ENCODE data around the gene NEDD9.

NEDD9 gene

DNA sequence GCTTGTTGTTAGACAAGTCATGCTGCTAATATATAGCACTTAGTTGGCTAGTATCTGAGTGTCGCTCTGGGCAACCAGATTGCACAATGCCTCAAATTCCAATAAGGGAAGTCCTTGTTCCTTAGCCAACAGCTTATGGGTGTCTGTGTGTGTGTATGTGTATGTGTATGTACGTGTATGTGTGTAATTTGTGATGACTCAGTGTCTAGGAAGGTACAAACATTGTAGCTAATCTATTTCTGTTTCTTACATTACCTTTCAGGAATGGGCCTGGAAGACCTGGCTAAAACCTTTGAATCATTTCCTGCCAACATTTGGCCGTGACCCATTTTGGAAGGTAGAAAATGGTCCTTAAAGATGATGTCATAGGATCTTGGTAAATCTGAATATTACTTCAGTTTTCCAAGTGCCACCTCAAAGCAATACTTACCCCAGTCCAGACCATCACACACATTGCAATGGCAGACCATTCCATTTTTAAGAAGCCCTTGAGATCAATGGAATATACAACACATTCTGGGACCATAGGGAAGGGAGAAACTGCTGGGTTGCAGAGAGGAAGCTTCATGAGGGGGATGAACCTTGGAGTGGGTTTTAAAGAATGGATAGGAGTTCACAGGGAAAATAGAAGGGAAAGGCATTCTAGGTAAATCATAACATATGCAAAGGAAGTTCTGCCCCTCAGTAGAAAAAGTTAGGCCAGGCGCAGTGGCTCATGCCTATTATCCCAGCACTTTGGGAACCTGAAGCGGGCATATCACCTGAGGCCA is 25.1 kb downstream of the NEDD9 start:
- Histone ChIP-seq H3K27me3 (ENCODE audit: control insufficient read depth, insufficient read depth, low read length) (no peaks in the 10 kb centered on the region), H3K4me1 (ENCODE audit: control insufficient read depth, insufficient read depth, low read length) (peaks cover 52% of the 10 kb centered on the region), H3K9me3 (ENCODE audit: control insufficient read depth, insufficient read depth, low read length) (no peaks in the 10 kb centered on the region), H3K4me3 (ENCODE audit: low read depth, low read length) (no peak overlapping the region), H3K9ac (ENCODE audit: low read depth, low read length) (no peak overlapping the region), H3K36me3 (ENCODE audit: control insufficient read depth, insufficient read depth, low read length) (0 out of 2 replicates have a peak, but pooled peaks cover 3% of the 10 kb centered on the region), H3K27ac (ENCODE audit: low read depth, low read length) (no peak overlapping the region)

GRCh38 chr6:11206576-11206975 is 25.9 kb downstream of the NEDD9 start:
- no peaks in the 10 kb centered on the region for H3K27me3 ChIP-seq (ENCODE audit: control insufficient read depth, insufficient read depth, low read length)
- H3K9ac ChIP-seq (ENCODE audit: low read depth, low read length) = no peak overlapping the region
- no peak overlapping the region for H3K4me3 ChIP-seq (ENCODE audit: low read depth, low read length)
- H3K36me3 ChIP-seq (ENCODE audit: control insufficient read depth, insufficient read depth, low read length) = 0 out of 2 replicates have a peak, but pooled peaks cover 3% of the 10 kb centered on the region
- peaks cover 52% of the 10 kb centered on the region for H3K4me1 ChIP-seq (ENCODE audit: control insufficient read depth, insufficient read depth, low read length)
- H3K9me3 ChIP-seq (ENCODE audit: control insufficient read depth, insufficient read depth, low read length) = no peaks in the 10 kb centered on the region
- H3K27ac ChIP-seq (ENCODE audit: low read depth, low read length) = no peak overlapping the region

GRCh38 chr6:11204794-11205366 is 27.6 kb downstream of the NEDD9 start:
- no peaks in the 10 kb centered on the region for H3K9me3 ChIP-seq (ENCODE audit: control insufficient read depth, insufficient read depth, low read length)
- H3K4me1 ChIP-seq (ENCODE audit: control insufficient read depth, insufficient read depth, low read length) = peaks cover 35% of the 10 kb centered on the region
- 0 out of 2 replicates have a peak, but pooled peaks cover 3% of the 10 kb centered on the region for H3K36me3 ChIP-seq (ENCODE audit: control insufficient read depth, insufficient read depth, low read length)
- no peak overlapping the region for H3K9ac ChIP-seq (ENCODE audit: low read depth, low read length)
- H3K27me3 ChIP-seq (ENCODE audit: control insufficient read depth, insufficient read depth, low read length) = no peaks in the 10 kb centered on the region
- no peak overlapping the region for H3K27ac ChIP-seq (ENCODE audit: low read depth, low read length)
- no peak overlapping the region for H3K4me3 ChIP-seq (ENCODE audit: low read depth, low read length)

- Histone ChIP-seq H3K27me3 (ENCODE audit: control insufficient read depth, insufficient read depth, low read length) (no peaks in the 10 kb centered on the region), H3K9me3 (ENCODE audit: control insufficient read depth, insufficient read depth, low read length) (no peaks in the 10 kb centered on the region), H3K36me3 (ENCODE audit: control insufficient read depth, insufficient read depth, low read length) (no peaks in the 10 kb centered on the region), H3K4me3 (ENCODE audit: low read depth, low read length) (no peak overlapping the region), H3K4me1 (ENCODE audit: control insufficient read depth, insufficient read depth, low read length) (peaks cover 30% of the 10 kb centered on the region), H3K27ac (ENCODE audit: low read depth, low read length) (no peak overlapping the region), H3K9ac (ENCODE audit: low read depth, low read length) (no peak overlapping the region)
These were observed 28.5 kb downstream of the NEDD9 start for GRCh38 chr6:11204005-11204399.

GRCh38 chr6:11203306-11204004 is 29.0 kb downstream of the NEDD9 start:
- Histone ChIP-seq H3K4me1 (ENCODE audit: control insufficient read depth, insufficient read depth, low read length) (peaks cover 32% of the 10 kb centered on the region), H3K36me3 (ENCODE audit: control insufficient read depth, insufficient read depth, low read length) (no peaks in the 10 kb centered on the region), H3K4me3 (ENCODE audit: low read depth, low read length) (no peak overlapping the region), H3K27ac (ENCODE audit: low read depth, low read length) (peak overlapping the region; percentile 52), H3K9me3 (ENCODE audit: control insufficient read depth, insufficient read depth, low read length) (no peaks in the 10 kb centered on the region), H3K27me3 (ENCODE audit: control insufficient read depth, insufficient read depth, low read length) (no peaks in the 10 kb centered on the region), H3K9ac (ENCODE audit: low read depth, low read length) (no peak overlapping the region)

GRCh38 chr6:11202513-11203305 is 29.8 kb downstream of the NEDD9 start:
- H3K4me1 ChIP-seq (ENCODE audit: control insufficient read depth, insufficient read depth, low read length) = peaks cover 36% of the 10 kb centered on the region
- H3K4me3 ChIP-seq (ENCODE audit: low read depth, low read length) = no peak overlapping the region
- no peaks in the 10 kb centered on the region for H3K9me3 ChIP-seq (ENCODE audit: control insufficient read depth, insufficient read depth, low read length)
- peak overlapping the region; percentile 52 for H3K27ac ChIP-seq (ENCODE audit: low read depth, low read length)
- H3K36me3 ChIP-seq (ENCODE audit: control insufficient read depth, insufficient read depth, low read length) = no peaks in the 10 kb centered on the region
- no peak overlapping the region for H3K9ac ChIP-seq (ENCODE audit: low read depth, low read length)
- no peaks in the 10 kb centered on the region for H3K27me3 ChIP-seq (ENCODE audit: control insufficient read depth, insufficient read depth, low read length)

- Histone ChIP-seq H3K9me3 (ENCODE audit: control insufficient read depth, insufficient read depth, low read length) (no peaks in the 10 kb centered on the region), H3K4me1 (ENCODE audit: control insufficient read depth, insufficient read depth, low read length) (peaks cover 44% of the 10 kb centered on the region), H3K27me3 (ENCODE audit: control insufficient read depth, insufficient read depth, low read length) (no peaks in the 10 kb centered on the region), H3K9ac (ENCODE audit: low read depth, low read length) (no peak overlapping the region), H3K27ac (ENCODE audit: low read depth, low read length) (peak overlapping the region; percentile 40), H3K4me3 (ENCODE audit: low read depth, low read length) (no peak overlapping the region), H3K36me3 (ENCODE audit: control insufficient read depth, insufficient read depth, low read length) (no peaks in the 10 kb centered on the region)
These were observed 30.5 kb downstream of the NEDD9 start for GRCh38 chr6:11201772-11202512.

- no peak overlapping the region for H3K27ac ChIP-seq (ENCODE audit: low read depth, low read length)
These were observed 31.5 kb downstream of the NEDD9 start for GRCh38 chr6:11201015-11201414.

GRCh38 chr6:11200356-11200755 is 32.1 kb downstream of the NEDD9 start:
- no peak overlapping the region for H3K27ac ChIP-seq (ENCODE audit: low read depth, low read length)
- no peaks in the 10 kb centered on the region for H3K36me3 ChIP-seq (ENCODE audit: control insufficient read depth, insufficient read depth, low read length)
- H3K27me3 ChIP-seq (ENCODE audit: control insufficient read depth, insufficient read depth, low read length) = no peaks in the 10 kb centered on the region

More at GRCh38 chr6:11201015-11201414, 31.5 kb downstream of the NEDD9 start:
- H3K4me1 ChIP-seq (ENCODE audit: control insufficient read depth, insufficient read depth, low read length) = peaks cover 53% of the 10 kb centered on the region
- H3K4me3 ChIP-seq (ENCODE audit: low read depth, low read length) = no peak overlapping the region
- H3K36me3 ChIP-seq (ENCODE audit: control insufficient read depth, insufficient read depth, low read length) = no peaks in the 10 kb centered on the region
- H3K9me3 ChIP-seq (ENCODE audit: control insufficient read depth, insufficient read depth, low read length) = no peaks in the 10 kb centered on the region
- H3K9ac ChIP-seq (ENCODE audit: low read depth, low read length) = no peak overlapping the region
- no peaks in the 10 kb centered on the region for H3K27me3 ChIP-seq (ENCODE audit: control insufficient read depth, insufficient read depth, low read length)

More at GRCh38 chr6:11200356-11200755, 32.1 kb downstream of the NEDD9 start:
- Histone ChIP-seq H3K4me1 (ENCODE audit: control insufficient read depth, insufficient read depth, low read length) (peaks cover 57% of the 10 kb centered on the region), H3K9me3 (ENCODE audit: control insufficient read depth, insufficient read depth, low read length) (no peaks in the 10 kb centered on the region), H3K9ac (ENCODE audit: low read depth, low read length) (no peak overlapping the region), H3K4me3 (ENCODE audit: low read depth, low read length) (no peak overlapping the region)

Measured in HUES48 (cell line).